Measurements from ENCODE around the gene CPTP.

CPTP gene

DNA sequence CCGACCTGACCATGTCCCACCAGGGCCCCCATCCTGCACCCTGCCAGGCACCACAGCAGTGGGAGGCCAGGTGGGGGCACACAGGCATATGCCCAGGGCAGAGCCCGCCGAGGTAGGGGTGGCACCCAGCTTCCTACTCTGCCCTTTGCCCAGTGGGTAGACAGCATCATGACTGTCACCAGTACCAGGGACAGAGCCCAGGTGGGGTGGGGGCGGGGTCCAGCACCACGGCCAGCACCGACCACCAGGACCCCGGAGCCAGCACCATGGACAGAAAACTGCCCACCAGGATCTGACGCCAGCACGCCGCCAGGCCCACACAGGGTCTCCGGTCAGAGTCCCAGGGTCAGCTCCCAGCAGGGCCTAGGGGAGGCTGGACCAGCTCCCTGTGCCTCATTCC is 10.2 kb downstream of the CPTP start:
- Histone ChIP-seq H3K27me3 (replicated peaks in 2 of 5; ENCODE audit: control insufficient read depth in 4 of 5, insufficient read depth in 5 of 5, low read length in 4 of 5) (no peaks in the 10 kb centered on the region), H3K4me1 (ENCODE audit: control extremely low read depth in 1 of 4, control insufficient read depth in 4 of 4, insufficient read depth in 4 of 4, low read length in 3 of 4) (no peaks in the 10 kb centered on the region), H3K27ac (ENCODE audit: insufficient read depth in 1 of 2, low read depth in 1 of 2, low read length in 2 of 2, poor library complexity in 1 of 2, severe bottlenecking in 2 of 2) (no peak overlapping the region), H3K36me3 (ENCODE audit: control insufficient read depth in 4 of 4, insufficient read depth in 4 of 4, low read length in 3 of 4) (peaks cover 2 to 26% (median 11%) of the 10 kb centered on the region in 4 experiments), H3K9me3 (ENCODE audit: control extremely low read depth in 1 of 5, control insufficient read depth in 4 of 5, insufficient read depth in 2 of 5, low read depth in 1 of 5, low read length in 4 of 5) (no peaks in the 10 kb centered on the region), H3K4me3 (ENCODE audit: control insufficient read depth in 1 of 7, extremely low read depth in 1 of 7, insufficient read depth in 4 of 7, low read depth in 2 of 7, low read length in 6 of 7) (no peak overlapping the region)
- ChIA-PET POLR2A (interaction anchor here (0.6 kb wide), 1 partner anchor 9 kb away, joined by 4 read pairs; no protein-coding TSS in a partner anchor), CTCF (interaction anchor here (1.2 to 1.4 kb wide), 2 partner anchors 55 to 106 kb away, joined by 3 to 4 read pairs; partner anchors contain the start of gene SCNN1D)
- DNase-seq, result no peak
- whole genome bisulfite sequencing (ENCODE audit: insufficient coverage), result 98% methylated on average over 9 of the region's 11 CpGs

DNA sequence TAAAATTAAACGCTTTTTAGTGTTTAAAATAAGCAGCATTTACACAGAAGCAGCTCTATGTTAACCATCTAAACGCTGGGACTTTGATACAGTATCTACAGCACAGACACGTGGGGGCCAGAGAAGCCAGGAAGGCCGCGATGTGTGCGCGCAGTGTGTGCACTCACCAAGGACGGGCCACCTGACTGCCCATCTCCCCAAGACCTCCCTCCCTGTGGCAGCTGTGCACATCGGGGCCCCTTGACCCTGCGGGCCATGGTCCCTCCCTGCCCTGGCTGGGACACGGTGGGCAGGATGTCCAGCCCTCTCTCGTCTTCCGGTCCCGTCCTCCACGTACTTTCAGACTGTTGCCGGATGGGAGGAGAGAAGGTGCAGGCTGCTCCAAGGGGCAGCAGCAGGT is 10.7 kb downstream of the CPTP start:
- H3K4me3 ChIP-seq (ENCODE audit: control insufficient read depth in 1 of 7, extremely low read depth in 1 of 7, insufficient read depth in 4 of 7, low read depth in 2 of 7, low read length in 6 of 7), result no peak overlapping the region
- no peaks in the 10 kb centered on the region for H3K27me3 ChIP-seq (replicated peaks in 2 of 5; ENCODE audit: control insufficient read depth in 4 of 5, insufficient read depth in 5 of 5, low read length in 4 of 5)
- WGBS (ENCODE audit: insufficient coverage), result 93% methylated on average over 11 of the region's 16 CpGs
- POLR2A ChIA-PET, result interaction anchor here (0.6 kb wide), 1 partner anchor 8 kb away, joined by 4 read pairs; no protein-coding TSS in a partner anchor
- CTCF ChIA-PET, result interaction anchor here (1.2 to 1.4 kb wide), 2 partner anchors 56 to 105 kb away, joined by 3 to 4 read pairs; partner anchors contain the start of gene SCNN1D
- H3K36me3 ChIP-seq (ENCODE audit: control insufficient read depth in 4 of 4, insufficient read depth in 4 of 4, low read length in 3 of 4), result peaks cover 2 to 30% (median 13%) of the 10 kb centered on the region in 4 experiments
- no peak for DNase-seq
- no peak overlapping the region for H3K27ac ChIP-seq (ENCODE audit: insufficient read depth in 1 of 2, low read depth in 1 of 2, low read length in 2 of 2, poor library complexity in 1 of 2, severe bottlenecking in 2 of 2)
- H3K9me3 ChIP-seq (ENCODE audit: control extremely low read depth in 1 of 5, control insufficient read depth in 4 of 5, insufficient read depth in 2 of 5, low read depth in 1 of 5, low read length in 4 of 5), result no peaks in the 10 kb centered on the region
- H3K4me1 ChIP-seq (ENCODE audit: control extremely low read depth in 1 of 4, control insufficient read depth in 4 of 4, insufficient read depth in 4 of 4, low read length in 3 of 4), result no peaks in the 10 kb centered on the region

DNA sequence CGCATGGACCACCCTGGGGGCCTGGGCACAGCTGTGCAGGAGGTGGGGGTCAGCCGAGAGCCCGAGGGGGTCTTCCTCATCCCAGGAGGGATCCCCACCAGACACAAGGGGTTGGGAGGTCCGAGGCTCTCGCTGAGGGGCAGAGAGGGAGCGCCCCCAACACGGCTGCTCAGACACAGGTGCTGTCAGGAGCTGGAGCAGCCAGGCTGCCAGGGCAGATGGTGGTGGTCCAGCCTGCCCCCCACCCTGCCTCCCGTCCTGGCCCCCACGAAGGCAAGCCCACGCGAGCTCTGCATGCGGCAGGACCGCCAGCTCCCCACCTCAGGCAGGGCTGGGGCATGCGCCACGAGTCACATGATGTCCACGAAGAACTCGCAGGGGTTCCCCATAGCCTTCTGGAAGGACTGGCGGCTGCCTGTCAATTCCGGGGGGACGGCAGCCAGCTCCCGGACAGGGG is 11.2 kb downstream of the CPTP start:
- POLR2A ChIA-PET, result interaction anchor here (0.6 kb wide), 1 partner anchor 331 kb away, joined by 3 read pairs; no protein-coding TSS in a partner anchor

DNA sequence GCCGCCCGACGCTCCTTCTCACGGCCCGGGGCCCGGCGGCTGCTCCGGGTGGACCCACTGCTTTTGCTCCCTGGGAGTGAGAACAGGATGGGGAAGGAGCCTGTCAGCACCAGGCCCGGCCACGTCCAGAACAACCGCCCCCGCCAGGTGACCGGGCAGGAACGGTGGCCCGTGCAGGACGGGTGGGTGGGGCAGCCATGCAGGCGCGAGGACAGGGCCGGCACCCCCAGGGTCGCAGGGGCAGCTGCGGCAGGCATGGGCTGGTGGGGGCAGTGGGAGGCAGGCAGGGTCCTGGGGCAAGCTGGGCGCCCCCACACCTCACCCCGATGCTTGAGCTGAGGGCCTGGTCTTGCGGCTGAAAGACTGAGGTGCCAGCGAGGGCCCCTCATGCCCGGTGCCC is 11.8 kb downstream of the CPTP start:
- no peak overlapping the region for H3K4me3 ChIP-seq (ENCODE audit: control insufficient read depth in 1 of 7, extremely low read depth in 1 of 7, insufficient read depth in 4 of 7, low read depth in 2 of 7, low read length in 6 of 7)
- POLR2A ChIA-PET, result interaction anchor here (0.6 to 0.8 kb wide), 3 partner anchors 9 to 331 kb away, joined by 3 read pairs; no protein-coding TSS in a partner anchor
- H3K36me3 ChIP-seq (ENCODE audit: control insufficient read depth in 4 of 4, insufficient read depth in 4 of 4, low read length in 3 of 4), result peaks cover 5 to 41% (median 21%) of the 10 kb centered on the region in 4 experiments
- CTCF ChIA-PET, result interaction anchor here (1.0 kb wide), 1 partner anchor 35 kb away, joined by 3 read pairs; no protein-coding TSS in a partner anchor
- 98% methylated on average over 23 of the region's 26 CpGs for WGBS (ENCODE audit: insufficient coverage)
- no peaks in the 10 kb centered on the region for H3K4me1 ChIP-seq (ENCODE audit: control extremely low read depth in 1 of 4, control insufficient read depth in 4 of 4, insufficient read depth in 4 of 4, low read length in 3 of 4)
- H3K27me3 ChIP-seq (replicated peaks in 2 of 5; ENCODE audit: control insufficient read depth in 4 of 5, insufficient read depth in 5 of 5, low read length in 4 of 5), result no peaks in the 10 kb centered on the region
- no peak overlapping the region for H3K27ac ChIP-seq (ENCODE audit: insufficient read depth in 1 of 2, low read depth in 1 of 2, low read length in 2 of 2, poor library complexity in 1 of 2, severe bottlenecking in 2 of 2)
- H3K9me3 ChIP-seq (ENCODE audit: control extremely low read depth in 1 of 5, control insufficient read depth in 4 of 5, insufficient read depth in 2 of 5, low read depth in 1 of 5, low read length in 4 of 5), result no peaks in the 10 kb centered on the region
- DNase-seq, result no peak

More for the DNA sequence above, 11.2 kb downstream of the CPTP start:
- Histone ChIP-seq H3K36me3 (ENCODE audit: control insufficient read depth in 4 of 4, insufficient read depth in 4 of 4, low read length in 3 of 4) (peaks cover 2 to 35% (median 16%) of the 10 kb centered on the region in 4 experiments), H3K27ac (ENCODE audit: insufficient read depth in 1 of 2, low read depth in 1 of 2, low read length in 2 of 2, poor library complexity in 1 of 2, severe bottlenecking in 2 of 2) (no peak overlapping the region), H3K27me3 (replicated peaks in 2 of 5; ENCODE audit: control insufficient read depth in 4 of 5, insufficient read depth in 5 of 5, low read length in 4 of 5) (no peaks in the 10 kb centered on the region), H3K4me3 (ENCODE audit: control insufficient read depth in 1 of 7, extremely low read depth in 1 of 7, insufficient read depth in 4 of 7, low read depth in 2 of 7, low read length in 6 of 7) (no peak overlapping the region), H3K9me3 (ENCODE audit: control extremely low read depth in 1 of 5, control insufficient read depth in 4 of 5, insufficient read depth in 2 of 5, low read depth in 1 of 5, low read length in 4 of 5) (no peaks in the 10 kb centered on the region), H3K4me1 (ENCODE audit: control extremely low read depth in 1 of 4, control insufficient read depth in 4 of 4, insufficient read depth in 4 of 4, low read length in 3 of 4) (no peaks in the 10 kb centered on the region)
- DNase-seq, result no peak
- WGBS (ENCODE audit: insufficient coverage), result 93% methylated on average over 17 of the region's 21 CpGs
- CTCF ChIA-PET, result interaction anchor here (1.0 to 1.4 kb wide), 3 partner anchors 36 to 105 kb away, joined by 3 to 4 read pairs (median 3); partner anchors contain the start of gene SCNN1D

DNA sequence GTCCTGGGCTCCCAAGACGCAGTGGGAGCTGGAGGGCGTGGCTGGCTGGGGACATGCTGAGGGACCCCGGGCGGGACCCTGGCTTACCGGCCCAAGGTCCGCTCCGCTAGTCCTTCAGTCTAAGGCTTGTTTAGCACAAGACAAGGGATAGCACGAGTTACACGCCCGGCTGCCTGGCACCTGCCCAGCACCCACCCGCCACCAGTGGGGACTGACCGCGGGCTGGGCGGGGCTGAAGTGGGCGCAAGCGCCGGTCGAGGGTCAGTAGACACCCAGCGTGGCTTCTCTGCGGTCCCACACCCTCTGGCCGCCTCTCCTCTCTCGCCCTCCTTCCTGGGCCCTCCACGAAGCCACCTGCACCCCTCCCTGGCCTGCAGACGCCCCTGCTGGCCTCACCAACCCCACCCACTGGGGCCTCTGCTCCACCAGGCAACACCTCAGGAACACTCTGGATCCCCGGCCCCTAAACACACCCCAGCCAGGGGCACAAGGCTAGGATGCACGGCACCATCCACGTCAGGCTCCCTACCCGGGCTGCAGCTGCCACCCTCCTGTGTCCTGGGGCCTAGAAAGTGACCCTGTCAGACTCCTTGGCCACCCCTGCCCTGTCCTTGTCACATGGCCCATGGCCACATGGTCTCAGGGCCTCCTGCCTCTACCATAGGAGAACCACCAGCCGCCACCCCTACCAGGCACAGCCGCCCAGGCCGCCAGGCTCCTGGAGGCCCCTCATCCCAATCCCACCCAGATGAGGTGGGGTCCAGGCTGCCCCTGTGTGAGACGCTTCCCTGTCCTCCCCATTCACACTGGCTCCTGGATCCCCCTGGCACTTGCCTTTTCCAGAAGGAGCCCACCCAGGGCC is 12.6 kb downstream of the CPTP start:
- no peak for DNase-seq
- peaks cover 5 to 48% (median 21%) of the 10 kb centered on the region in 4 experiments for H3K36me3 ChIP-seq (ENCODE audit: control insufficient read depth in 4 of 4, insufficient read depth in 4 of 4, low read length in 3 of 4)
- H3K4me3 ChIP-seq (ENCODE audit: control insufficient read depth in 1 of 7, extremely low read depth in 1 of 7, insufficient read depth in 4 of 7, low read depth in 2 of 7, low read length in 6 of 7), result no peak overlapping the region
- POLR2A ChIA-PET, result interaction anchor here (0.6 to 0.8 kb wide), 2 partner anchors 9 to 12 kb away, joined by 3 read pairs; no protein-coding TSS in a partner anchor
- CTCF ChIA-PET, result no interaction called here
- no peaks in the 10 kb centered on the region for H3K9me3 ChIP-seq (ENCODE audit: control extremely low read depth in 1 of 5, control insufficient read depth in 4 of 5, insufficient read depth in 2 of 5, low read depth in 1 of 5, low read length in 4 of 5)
- 98% methylated on average over 26 of the region's 32 CpGs for WGBS (ENCODE audit: insufficient coverage)
- no peak overlapping the region for H3K27ac ChIP-seq (ENCODE audit: insufficient read depth in 1 of 2, low read depth in 1 of 2, low read length in 2 of 2, poor library complexity in 1 of 2, severe bottlenecking in 2 of 2)
- H3K27me3 ChIP-seq (replicated peaks in 2 of 5; ENCODE audit: control insufficient read depth in 4 of 5, insufficient read depth in 5 of 5, low read length in 4 of 5), result no peaks in the 10 kb centered on the region
- H3K4me1 ChIP-seq (ENCODE audit: control extremely low read depth in 1 of 4, control insufficient read depth in 4 of 4, insufficient read depth in 4 of 4, low read length in 3 of 4), result no peaks in the 10 kb centered on the region

DNA sequence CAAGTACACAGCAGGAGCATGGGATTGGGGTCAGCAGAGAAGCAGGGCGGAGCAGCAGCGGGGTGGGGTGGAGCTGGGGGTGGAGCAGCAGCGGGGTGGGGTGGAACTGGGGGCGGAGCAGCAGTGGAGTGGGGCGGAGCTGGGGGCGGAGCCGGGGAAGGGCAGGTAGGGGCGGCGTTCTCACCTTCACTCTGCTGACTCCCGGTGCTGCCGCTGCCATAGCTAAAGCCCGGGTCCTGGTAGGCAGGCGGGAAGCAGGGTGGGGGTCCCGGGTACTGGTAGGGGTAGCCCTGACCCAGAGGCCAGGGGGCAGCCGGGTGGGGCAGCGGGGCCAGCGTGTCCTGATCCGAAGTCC is 13.2 kb downstream of the CPTP start:
- WGBS (ENCODE audit: insufficient coverage), result 99% methylated on average over 9 of the region's 18 CpGs
- ChIA-PET POLR2A (no interaction called here), CTCF (no interaction called here)
- DNase-seq, result no peak
- no peaks in the 10 kb centered on the region for H3K27me3 ChIP-seq (replicated peaks in 2 of 5; ENCODE audit: control insufficient read depth in 4 of 5, insufficient read depth in 5 of 5, low read length in 4 of 5)
- H3K4me1 ChIP-seq (ENCODE audit: control extremely low read depth in 1 of 4, control insufficient read depth in 4 of 4, insufficient read depth in 4 of 4, low read length in 3 of 4), result no peaks in the 10 kb centered on the region
- H3K27ac ChIP-seq (ENCODE audit: insufficient read depth in 1 of 2, low read depth in 1 of 2, low read length in 2 of 2, poor library complexity in 1 of 2, severe bottlenecking in 2 of 2), result no peak overlapping the region
- H3K36me3 ChIP-seq (ENCODE audit: control insufficient read depth in 4 of 4, insufficient read depth in 4 of 4, low read length in 3 of 4), result peaks cover 5 to 48% (median 21%) of the 10 kb centered on the region in 4 experiments
- H3K4me3 ChIP-seq (ENCODE audit: control insufficient read depth in 1 of 7, extremely low read depth in 1 of 7, insufficient read depth in 4 of 7, low read depth in 2 of 7, low read length in 6 of 7), result no peak overlapping the region
- no peaks in the 10 kb centered on the region for H3K9me3 ChIP-seq (ENCODE audit: control extremely low read depth in 1 of 5, control insufficient read depth in 4 of 5, insufficient read depth in 2 of 5, low read depth in 1 of 5, low read length in 4 of 5)

DNA sequence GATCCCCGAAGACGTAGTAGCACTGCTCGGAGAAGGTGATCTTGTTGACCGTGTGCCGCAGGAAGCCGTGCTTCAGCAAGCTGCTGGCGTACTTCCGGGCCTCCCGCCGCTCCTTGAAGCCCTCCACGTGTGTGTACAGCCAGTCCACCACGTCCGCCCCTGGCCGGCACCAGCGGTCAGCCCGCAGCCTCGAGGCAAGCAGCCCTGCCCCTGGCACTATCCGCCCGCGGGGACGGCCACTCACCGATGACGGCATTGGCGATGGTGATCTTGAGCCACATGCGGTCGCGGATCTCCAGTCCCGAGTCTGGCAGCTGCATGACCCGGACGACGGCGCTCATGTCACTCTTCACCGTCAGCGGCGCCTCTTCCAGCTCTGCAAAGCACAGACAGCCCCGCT is 13.7 kb downstream of the CPTP start:
- H3K27me3 ChIP-seq (replicated peaks in 2 of 5; ENCODE audit: control insufficient read depth in 4 of 5, insufficient read depth in 5 of 5, low read length in 4 of 5), result no peaks in the 10 kb centered on the region
- ChIA-PET CTCF (no interaction called here), POLR2A (no interaction called here)
- peaks cover 5 to 48% (median 21%) of the 10 kb centered on the region in 4 experiments for H3K36me3 ChIP-seq (ENCODE audit: control insufficient read depth in 4 of 4, insufficient read depth in 4 of 4, low read length in 3 of 4)
- 97% methylated on average over 36 of the region's 36 CpGs for WGBS (ENCODE audit: insufficient coverage)
- H3K27ac ChIP-seq (ENCODE audit: insufficient read depth in 1 of 2, low read depth in 1 of 2, low read length in 2 of 2, poor library complexity in 1 of 2, severe bottlenecking in 2 of 2), result no peak overlapping the region
- no peak for DNase-seq
- H3K9me3 ChIP-seq (ENCODE audit: control extremely low read depth in 1 of 5, control insufficient read depth in 4 of 5, insufficient read depth in 2 of 5, low read depth in 1 of 5, low read length in 4 of 5), result no peaks in the 10 kb centered on the region
- H3K4me3 ChIP-seq (ENCODE audit: control insufficient read depth in 1 of 7, extremely low read depth in 1 of 7, insufficient read depth in 4 of 7, low read depth in 2 of 7, low read length in 6 of 7), result no peak overlapping the region
- H3K4me1 ChIP-seq (ENCODE audit: control extremely low read depth in 1 of 4, control insufficient read depth in 4 of 4, insufficient read depth in 4 of 4, low read length in 3 of 4), result no peaks in the 10 kb centered on the region
